Measurements from ENCODE around the gene EMILIN2.
A peak's percentile ranks its signal among the peaks of the same experiment; 100 is the strongest.

EMILIN2 gene

DNA sequence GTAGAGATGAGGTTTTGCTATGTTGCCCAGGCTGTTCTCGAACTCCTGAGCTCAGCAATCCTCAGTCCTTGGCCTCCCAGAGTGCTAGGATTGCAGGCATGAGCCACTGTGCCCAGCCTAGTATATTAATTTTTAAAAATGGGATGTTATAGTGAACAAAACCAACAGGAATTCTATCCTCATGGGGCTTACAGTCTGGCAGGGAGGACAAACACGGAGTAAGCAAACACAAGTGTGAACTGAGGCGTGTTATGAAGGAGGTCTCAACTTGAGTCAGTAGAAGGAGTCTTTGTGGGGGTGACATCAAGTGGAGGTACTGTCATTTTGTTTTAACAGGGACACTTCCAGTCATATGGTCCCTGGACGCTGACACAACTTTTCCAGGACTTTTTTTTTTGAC, 33.1 kb downstream of the EMILIN2 start:
- Histone ChIP-seq H3K36me3 (replicated peaks) (no peaks in the 10 kb centered on the region), H3K27ac (no peak overlapping the region), H3K4me3 (ENCODE audit: low read depth, low read length) (no peak overlapping the region), H3K27me3 (replicated peaks) (no peaks in the 10 kb centered on the region)
- TF ChIP-seq, protein P1, sequence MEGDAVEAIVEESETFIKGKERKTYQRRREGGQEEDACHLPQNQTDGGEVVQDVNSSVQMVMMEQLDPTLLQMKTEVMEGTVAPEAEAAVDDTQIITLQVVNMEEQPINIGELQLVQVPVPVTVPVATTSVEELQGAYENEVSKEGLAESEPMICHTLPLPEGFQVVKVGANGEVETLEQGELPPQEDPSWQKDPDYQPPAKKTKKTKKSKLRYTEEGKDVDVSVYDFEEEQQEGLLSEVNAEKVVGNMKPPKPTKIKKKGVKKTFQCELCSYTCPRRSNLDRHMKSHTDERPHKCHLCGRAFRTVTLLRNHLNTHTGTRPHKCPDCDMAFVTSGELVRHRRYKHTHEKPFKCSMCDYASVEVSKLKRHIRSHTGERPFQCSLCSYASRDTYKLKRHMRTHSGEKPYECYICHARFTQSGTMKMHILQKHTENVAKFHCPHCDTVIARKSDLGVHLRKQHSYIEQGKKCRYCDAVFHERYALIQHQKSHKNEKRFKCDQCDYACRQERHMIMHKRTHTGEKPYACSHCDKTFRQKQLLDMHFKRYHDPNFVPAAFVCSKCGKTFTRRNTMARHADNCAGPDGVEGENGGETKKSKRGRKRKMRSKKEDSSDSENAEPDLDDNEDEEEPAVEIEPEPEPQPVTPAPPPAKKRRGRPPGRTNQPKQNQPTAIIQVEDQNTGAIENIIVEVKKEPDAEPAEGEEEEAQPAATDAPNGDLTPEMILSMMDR (IDR thresholded peaks at IDR 0.05; ENCODE audit: low read depth, low read length, missing control alignments) = no peak
- DNase-seq = no peak
- in situ Hi-C loops (cut with HindIII; ENCODE audit: low pct_ligation_motif_present, low sequenced_read_pairs) = no loop called here

DNA sequence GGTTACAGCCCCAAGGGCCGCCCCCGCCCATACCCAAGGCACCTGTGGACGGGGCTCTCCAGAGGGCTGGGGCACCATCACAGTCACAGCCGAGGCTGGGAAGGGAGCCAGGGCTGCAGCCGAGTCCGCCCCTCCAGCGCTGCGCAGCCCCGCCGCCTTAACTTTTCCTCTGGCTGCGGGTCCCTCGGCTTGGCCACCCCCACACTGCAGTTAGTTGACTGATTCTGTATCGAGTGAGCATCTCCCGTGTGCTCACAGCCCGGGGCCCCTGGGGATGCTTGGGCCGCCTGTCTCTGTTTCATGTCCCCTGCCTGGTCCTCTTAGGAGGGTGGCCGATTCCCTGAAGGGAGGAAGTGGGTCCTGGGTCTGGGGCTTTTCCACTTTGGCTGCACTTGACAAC, 33.7 kb downstream of the EMILIN2 start:
- H3K27ac ChIP-seq = peak overlapping the region; percentile 77
- no peaks in the 10 kb centered on the region for H3K27me3 ChIP-seq (replicated peaks)
- H3K4me3 ChIP-seq (ENCODE audit: low read depth, low read length) = no peak overlapping the region
- in situ Hi-C loops (cut with HindIII; ENCODE audit: low pct_ligation_motif_present, low sequenced_read_pairs) = no loop called here
- no peak for DNase-seq
- TF ChIP-seq, protein P1 (IDR thresholded peaks at IDR 0.05; ENCODE audit: low read depth, low read length, missing control alignments) = no peak
- no peaks in the 10 kb centered on the region for H3K36me3 ChIP-seq (replicated peaks)

DNA sequence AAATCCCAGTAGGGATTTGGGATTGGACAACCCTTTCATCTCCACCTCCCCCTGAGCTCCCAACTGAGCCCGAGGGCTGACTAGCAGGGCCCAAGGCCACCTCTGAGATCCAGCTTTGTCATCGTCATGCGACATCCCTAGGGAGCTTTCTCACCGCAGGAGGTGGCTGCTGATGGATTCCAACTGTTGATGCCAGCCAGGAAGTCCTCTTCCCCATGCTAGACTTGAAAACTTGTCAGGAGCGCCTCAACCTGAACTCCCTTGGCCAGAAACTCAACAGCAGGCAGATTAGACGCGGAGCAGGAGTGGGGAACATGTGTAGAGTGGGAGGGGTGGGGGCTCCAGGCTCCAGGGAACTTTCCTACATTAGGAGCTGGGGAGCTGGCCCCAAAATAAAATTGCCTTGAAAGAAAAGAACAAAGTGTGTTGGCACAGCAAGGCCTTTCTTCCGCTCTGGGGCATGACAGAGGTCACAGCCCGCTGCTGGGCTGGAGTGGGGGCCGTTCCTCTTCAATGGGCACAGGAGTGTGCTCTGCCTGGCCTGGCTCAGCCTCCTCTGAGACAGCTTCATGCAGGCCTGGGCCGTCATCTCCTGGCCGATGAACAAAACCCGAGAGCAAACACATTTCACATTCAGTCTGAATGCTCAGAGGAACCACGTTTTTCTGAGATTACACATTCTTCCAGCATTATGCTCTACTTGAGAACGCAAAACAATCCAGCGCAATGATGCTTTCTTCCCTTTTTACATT, 34.5 kb downstream of the EMILIN2 start:
- H3K4me3 ChIP-seq (ENCODE audit: low read depth, low read length) = no peak overlapping the region
- H3K27me3 ChIP-seq (replicated peaks) = no peaks in the 10 kb centered on the region
- DNase-seq = peak; percentile 88
- TF ChIP-seq, protein P1 (IDR thresholded peaks at IDR 0.05; ENCODE audit: low read depth, low read length, missing control alignments) = no peak
- in situ Hi-C loops (cut with HindIII; ENCODE audit: low pct_ligation_motif_present, low sequenced_read_pairs) = no loop called here
- H3K36me3 ChIP-seq (replicated peaks) = no peaks in the 10 kb centered on the region
- H3K27ac ChIP-seq = peak overlapping the region; percentile 77

DNA sequence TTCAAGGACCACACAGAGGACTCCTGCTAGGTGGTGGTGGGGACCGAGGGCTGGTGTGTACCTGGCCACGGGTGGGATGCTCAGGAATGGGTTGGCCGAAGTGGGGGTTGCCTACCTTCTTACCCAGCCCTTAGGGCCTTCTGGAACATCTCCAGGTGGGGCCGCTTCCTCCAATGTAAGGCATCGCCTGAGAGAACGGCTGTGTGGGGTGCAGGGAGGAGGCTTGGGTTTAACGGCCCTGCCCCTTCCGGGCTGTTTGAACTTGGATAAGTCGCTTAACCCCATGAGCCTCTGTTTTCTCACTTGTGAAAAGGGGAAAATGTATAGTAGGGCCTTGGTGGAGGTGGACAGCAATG, 35.0 kb downstream of the EMILIN2 start:
- H3K27ac ChIP-seq = peak overlapping the region; percentile 77
- no peaks in the 10 kb centered on the region for H3K36me3 ChIP-seq (replicated peaks)
- no peak for DNase-seq
- H3K4me3 ChIP-seq (ENCODE audit: low read depth, low read length) = no peak overlapping the region
- no peaks in the 10 kb centered on the region for H3K27me3 ChIP-seq (replicated peaks)
- TF ChIP-seq, protein P1 (IDR thresholded peaks at IDR 0.05; ENCODE audit: low read depth, low read length, missing control alignments) = no peak
- in situ Hi-C loops (cut with HindIII; ENCODE audit: low pct_ligation_motif_present, low sequenced_read_pairs) = no loop called here

GRCh38 chr18:2882201-2882600, 35.4 kb downstream of the EMILIN2 start:
- TF ChIP-seq, protein P1 (IDR thresholded peaks at IDR 0.05; ENCODE audit: low read depth, low read length, missing control alignments) = no peak
- Histone ChIP-seq H3K4me3 (ENCODE audit: low read depth, low read length) (no peak overlapping the region), H3K36me3 (replicated peaks) (no peaks in the 10 kb centered on the region), H3K27ac (peak overlapping the region; percentile 77), H3K27me3 (replicated peaks) (no peaks in the 10 kb centered on the region)
- no peak for DNase-seq
- in situ Hi-C loops (cut with HindIII; ENCODE audit: low pct_ligation_motif_present, low sequenced_read_pairs) = no loop called here
